ENCODE results near the gene TERC. TPM values are rescaled to one million over a fixed set of nuclear protein-coding genes. Genes with fewer than 3 reads are reported as not detected.

The TERC gene
- 16.7 and 685 TPM in 2 replicates for total RNA-seq

DNA sequence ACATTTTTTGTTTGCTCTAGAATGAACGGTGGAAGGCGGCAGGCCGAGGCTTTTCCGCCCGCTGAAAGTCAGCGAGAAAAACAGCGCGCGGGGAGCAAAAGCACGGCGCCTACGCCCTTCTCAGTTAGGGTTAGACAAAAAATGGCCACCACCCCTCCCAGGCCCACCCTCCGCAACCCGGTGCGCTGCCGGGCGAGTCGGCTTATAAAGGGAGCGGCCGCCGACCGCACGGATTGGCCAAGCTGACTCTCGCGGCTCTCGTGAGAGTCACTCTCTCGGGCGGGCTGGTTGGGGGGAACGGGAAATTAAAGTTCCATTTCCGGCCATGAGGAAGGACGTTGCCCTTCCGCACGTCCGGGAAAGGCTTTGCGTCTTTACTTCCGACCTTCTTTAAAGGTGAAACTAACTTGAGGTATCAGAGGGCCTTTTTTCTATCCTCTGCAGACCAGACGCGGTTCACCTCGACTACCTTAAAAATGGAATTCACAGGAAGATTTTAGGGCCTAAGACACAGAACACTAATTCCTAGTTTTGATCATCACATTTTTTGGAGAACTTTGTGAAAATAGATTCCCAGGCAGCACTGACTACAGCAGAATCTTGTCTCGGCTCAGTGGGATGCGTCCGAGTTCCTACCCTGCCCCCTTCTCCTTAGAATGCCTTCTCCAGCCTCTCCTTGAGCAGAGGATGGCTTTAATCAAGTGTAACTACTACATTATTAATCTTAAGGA, at the start of gene TERC:
TSS of gene TERC (minus strand) at position 179 of the 731 bp plus-strand sequence.
- peak; percentile 85 for DNase-seq (ENCODE audit: low read depth)

DNA sequence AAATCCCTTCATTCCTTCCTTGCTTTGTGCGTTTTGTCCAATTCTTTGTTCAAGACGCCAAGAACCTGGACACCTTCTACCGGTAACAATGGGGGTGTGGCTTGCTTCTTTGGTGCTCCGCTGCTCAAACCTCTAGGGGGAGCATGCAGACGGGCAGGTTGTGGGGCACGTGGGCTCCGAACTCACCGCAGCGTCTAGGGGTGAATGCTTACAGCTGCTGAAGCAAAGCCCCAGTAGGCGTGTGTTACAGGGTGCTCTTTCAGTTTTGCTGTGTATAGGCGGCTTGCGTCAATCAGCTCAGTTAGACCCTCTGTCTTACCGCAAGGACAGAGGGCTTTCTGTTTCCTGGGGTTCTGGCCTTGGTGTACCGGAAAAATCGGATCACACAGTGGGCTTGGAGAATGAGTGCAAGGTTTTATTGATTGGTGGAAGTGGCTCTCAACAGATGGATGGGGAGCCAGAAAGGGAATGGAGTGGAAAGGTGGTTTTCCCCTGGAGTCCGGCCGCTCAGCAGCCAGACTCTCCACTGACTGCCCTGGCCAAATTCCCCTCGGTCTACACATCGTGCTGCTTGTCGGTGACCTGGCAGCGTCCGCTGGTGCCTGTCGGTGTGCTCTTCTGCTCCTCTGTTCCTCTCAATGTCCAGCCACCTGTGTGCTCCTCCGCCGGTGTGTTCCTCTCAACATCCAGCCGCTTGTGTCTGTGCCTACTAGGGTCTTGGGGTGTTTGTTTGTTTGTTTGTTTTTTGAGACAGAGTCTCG, 49.1 kb upstream of the TERC start:
- DNase-seq (ENCODE audit: low read depth), result no peak

DNA sequence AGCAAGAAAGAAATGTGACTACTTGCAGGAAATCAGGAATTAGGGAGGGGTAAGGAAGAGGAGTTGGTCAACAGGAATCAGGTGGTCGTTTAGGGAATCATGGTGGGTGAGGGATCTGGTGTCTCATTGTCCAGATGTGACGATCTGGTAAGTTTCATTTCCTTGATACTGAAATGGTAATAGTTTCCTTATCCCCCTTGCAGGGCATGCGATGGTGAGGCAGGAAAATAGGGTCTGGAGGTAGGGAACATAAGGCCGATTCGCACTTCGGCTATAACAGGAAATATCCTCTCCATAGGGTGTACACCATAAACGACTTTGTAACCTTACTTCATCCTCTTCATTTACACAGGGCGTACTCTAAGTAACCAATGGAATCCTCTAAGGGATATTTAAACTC, 48.4 kb upstream of the TERC start:
- DNase-seq (ENCODE audit: low read depth), result no peak

GRCh38 chr3:169812332-169813235, 47.7 kb upstream of the TERC start, which contains the start of the genes LRRC34 and LRRIQ4:
Gene LRRC34 (minus strand): TSS chr3:169812904. CDS start chr3:169812548, 356 bp downstream.
Gene LRRIQ4 (plus strand): TSS chr3:169812870. CDS start chr3:169821922, 9,052 bp downstream.
- peak; percentile 66 for DNase-seq (ENCODE audit: low read depth)

DNA sequence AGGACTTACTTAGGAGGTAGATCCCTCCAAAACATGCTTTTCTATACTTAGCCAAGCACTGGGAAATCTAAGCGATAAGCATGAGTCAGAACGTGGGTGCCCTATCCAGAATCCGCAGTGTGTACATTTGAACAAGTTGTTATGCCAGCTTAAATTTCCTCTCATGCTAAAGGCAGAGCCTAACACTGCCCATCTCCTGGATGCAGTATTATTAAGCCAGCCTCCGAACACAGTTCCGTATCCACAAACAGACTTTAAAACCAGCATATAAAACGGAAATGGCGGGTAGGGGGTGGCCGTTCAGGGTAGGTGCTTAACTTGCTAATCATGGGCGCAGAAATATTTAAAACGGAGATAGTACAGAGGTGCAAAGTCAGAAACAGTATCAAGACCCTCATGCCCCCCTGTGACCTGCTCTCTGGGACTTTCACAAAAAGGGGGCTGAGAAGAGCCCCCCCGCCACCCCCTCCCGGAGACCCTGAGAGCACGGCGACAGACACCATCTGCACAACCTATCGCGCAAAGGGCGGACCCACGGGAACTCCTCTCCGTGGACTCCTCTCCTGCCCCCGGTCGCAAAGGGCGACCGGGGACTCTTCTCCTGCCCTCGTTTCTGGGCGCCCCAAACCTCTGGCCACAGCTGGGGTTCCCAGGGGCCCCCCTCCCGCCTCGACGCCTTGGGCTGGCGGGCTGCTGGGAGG, 46.9 kb upstream of the TERC start:
- peak; percentile 32 for DNase-seq (ENCODE audit: low read depth)

GRCh38 chr3:169809230-169809795, 44.5 kb upstream of the TERC start:
- DNase-seq (ENCODE audit: low read depth), result no peak

- DNase-seq (ENCODE audit: low read depth), result no peak
Measured at GRCh38 chr3:169804681-169805080, 39.8 kb upstream of the TERC start.

DNA sequence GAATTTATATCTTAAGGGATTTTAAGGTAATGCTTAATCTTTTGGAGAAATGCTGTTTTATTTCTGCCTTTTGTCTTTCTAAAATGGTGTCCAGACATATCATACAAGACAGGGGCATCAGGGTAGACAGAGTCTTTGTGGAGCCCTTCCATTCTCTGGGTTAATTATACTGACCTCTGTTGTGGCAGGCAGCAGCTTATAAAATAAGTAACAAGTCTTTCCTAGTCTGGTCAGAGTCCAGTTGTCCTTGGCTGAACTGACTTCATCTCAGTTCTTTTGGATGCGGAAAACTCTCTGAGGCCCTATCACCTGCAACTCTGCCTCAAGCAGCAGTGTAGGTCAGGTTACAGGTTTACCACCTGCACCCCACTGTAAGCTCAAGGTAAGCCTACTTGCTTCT, 27.5 kb upstream of the TERC start:
- no peak for DNase-seq (ENCODE audit: low read depth)

- DNase-seq (ENCODE audit: low read depth), result no peak
Measured at GRCh38 chr3:169790687-169791429, 26.0 kb upstream of the TERC start.

DNA sequence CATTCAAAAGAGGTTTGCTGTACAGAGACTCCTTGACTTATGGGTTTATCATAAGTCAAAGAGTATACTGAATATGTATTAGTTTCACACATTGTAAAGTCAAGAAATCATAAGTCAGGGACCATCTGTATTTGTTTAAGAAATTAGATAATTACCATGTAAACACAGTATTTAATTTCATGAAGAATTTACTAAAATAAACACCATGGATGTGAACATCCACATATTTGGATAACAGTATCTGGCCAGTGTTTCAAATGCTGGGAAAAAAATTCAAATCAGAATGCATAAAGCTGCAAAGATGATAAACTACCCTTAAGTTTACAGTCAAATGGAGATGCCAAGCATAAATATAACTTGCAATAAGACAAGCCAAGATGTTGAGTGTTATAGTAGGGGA, 25.4 kb upstream of the TERC start:
- DNase-seq (ENCODE audit: low read depth), result no peak

GRCh38 chr3:169787791-169788190, 22.9 kb upstream of the TERC start:
- DNase-seq (ENCODE audit: low read depth), result no peak

- no peak for DNase-seq (ENCODE audit: low read depth)
Measured at GRCh38 chr3:169787120-169787519, 22.3 kb upstream of the TERC start.

DNA sequence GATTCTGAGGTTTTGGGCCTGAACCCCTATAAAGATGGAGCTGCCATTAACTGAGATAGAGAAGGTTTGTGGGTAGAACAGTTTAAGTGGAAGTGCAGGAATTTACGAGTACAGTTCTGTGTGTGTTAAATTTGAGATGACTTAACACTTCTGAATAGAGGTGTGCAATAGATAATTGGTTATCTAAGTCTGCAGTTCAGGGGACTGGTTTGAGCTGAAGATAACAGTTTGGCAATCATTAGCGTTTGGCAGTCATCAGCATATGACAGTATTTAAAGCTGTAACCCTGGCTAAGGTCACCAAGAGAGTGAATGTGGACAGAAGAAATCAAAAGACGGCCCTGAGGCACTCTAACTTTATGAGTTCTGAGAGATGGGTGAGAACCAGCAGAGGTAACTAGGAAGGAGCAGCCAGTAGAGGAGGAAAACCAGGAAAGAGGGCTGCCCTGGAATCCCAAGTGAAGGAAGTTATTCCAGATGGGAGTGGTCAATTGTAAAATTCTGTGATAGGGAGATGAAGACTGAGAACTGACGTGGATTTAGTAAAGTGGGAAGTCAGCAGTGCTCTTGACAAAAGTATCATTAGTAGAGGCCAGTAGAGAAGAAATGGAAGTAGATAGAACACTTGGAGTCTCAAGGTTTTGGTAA, 16.5 kb upstream of the TERC start:
- no peak for DNase-seq (ENCODE audit: low read depth)

DNA sequence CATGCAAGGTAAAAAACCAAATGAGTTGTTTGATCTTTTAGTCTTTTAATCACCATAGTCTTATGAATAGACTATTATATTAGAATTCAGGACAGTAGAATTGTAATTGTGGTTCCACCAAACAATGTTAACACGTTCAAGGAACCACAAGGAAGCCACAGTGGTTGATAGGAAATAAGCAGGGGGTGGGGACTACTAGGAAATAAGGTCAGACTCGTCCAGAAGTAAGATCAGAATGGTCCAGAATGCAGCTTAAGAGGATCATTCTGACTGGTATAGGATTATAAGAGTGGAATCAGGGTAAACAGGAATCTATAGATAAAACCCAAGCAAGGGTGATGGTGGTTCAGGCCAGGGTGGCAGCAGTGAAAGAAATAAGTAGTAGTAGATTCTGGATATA, 15.9 kb upstream of the TERC start:
- no peak for DNase-seq (ENCODE audit: low read depth)

DNA sequence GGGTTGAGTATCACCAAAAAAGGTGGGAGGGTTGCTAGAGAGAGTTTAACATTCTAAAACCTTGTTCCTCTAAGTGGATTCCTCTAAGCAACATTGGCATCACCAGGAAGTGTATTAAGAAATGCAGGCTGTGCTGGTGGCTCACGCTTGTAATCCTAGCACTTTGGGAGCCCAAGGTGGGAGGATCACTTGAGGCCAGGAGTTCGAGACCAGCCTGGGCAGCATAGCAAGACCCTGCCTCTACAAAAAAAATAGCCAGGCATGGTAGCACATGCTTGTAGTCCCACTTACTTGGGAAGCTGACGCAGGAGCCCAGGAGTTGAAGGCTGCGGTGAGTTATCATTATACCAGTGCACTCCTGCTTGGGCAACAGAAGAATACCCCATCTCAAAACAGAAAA, 13.0 kb upstream of the TERC start:
- DNase-seq (ENCODE audit: low read depth), result no peak

- DNase-seq (ENCODE audit: low read depth), result no peak
Measured at GRCh38 chr3:169774186-169774585, 9.3 kb upstream of the TERC start.

DNA sequence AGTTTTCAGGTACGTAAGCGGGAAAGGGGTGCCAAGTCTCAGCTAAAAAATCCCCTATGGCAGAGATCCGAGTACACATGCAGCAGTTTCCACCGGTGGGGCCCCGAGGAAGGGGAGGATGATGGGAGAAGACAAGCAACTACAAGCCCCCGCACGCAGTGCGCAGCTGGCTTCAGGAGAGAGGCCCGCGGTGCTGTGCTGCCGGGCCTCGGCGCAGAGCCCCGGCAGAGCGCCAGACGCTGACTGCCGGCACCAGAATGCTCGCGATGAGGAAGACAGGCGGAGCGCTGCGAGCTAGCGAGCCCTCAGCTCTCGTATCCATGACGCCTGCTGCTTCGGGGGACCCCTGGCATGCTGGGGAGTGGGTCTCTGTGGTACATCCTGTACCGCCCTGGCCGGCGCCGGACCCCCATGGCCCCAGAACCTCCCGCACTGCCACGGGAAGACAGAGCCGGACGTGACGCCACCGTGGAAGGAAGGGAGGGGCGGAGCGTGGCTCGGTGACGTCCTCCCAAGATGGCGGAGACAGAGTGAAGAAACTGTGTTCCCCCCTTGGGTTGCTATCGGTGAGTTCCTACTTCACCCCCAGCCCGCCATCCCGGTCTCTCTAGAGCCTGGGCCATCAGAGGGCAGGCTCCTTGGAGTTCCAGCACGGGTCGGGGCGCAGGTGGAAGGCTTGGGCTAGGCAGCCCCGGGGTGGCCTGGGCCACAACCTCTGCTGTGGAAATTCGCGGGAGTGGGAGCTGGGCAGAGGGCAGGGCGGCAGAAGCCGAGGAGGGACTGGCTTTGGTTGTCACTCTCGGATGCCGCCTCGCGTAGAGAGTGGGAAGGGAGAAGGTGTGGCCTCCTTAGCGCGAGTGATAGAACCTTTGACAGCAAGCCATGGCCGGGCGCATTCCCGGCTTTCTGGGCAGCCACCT, 8.3 kb upstream of the TERC start, which contains the start of gene MYNN:
TSS of gene MYNN (plus strand) at position 500 of the 920 bp plus-strand sequence. CDS start 900 bp downstream, outside the sequence.
- peak; percentile 73 for DNase-seq (ENCODE audit: low read depth)

DNA sequence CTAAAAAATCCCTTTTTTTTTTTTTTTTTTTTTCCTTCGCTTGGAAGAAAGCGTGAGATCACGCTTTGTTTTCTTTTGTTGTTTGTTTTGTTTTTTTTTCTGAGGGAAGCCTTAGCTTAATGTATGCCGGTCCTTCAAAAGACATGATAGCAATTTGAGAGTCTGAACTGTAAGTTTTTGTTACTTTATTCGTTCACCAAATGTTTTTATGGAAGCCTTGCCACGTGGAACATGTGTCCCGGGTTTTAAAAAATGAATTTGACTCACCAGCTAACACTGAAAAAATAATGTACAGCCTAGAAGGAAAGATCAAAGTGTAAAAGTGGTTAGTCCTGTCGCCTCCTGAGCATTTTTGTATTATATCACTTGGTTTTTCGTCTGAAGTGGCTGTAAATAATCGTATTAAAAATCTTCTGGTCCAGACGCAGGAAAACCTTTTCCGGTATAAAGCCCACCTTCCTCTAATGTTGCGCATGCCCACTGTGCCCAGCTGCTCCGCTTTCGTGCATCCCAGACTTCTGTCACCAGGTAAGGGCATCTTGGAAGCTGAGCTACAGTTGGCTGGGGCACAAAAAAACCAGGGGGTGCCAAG, 7.5 kb upstream of the TERC start:
- peak; percentile 80 for DNase-seq (ENCODE audit: low read depth)

Data from renal cortical epithelial cell (primary cell).